ENCODE measurements around the gene ARL5C.
"Not testable (repeated sequence)": the region's sequence is repeated elsewhere in the genome, so short reads cannot be mapped to it uniquely, and the experiment has no call there.

Gene ARL5C

DNA sequence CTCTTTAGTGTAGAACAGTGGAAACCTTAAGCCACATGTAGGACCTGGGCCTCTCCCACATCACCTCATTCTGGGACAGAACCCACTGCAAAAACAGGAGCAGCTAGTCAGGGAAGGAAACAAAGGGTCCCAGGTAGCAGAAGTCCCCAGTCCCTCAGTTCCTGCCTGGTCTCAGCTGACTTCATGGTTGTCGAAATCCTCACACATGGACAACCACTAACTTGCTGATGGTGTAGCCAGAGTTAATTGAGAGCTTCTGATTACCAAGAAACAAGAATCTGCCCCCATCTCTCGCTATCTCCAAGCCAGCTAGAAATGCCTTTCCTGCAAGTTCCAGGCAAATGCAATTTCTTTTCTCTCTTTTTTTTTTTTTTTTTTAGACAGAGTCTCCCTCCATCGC, 3.6 kb upstream of the ARL5C start:
- Histone ChIP-seq H3K9me3 (ENCODE audit: control extremely low read depth in 1 of 5, control insufficient read depth in 4 of 5, insufficient read depth in 2 of 5, low read depth in 1 of 5, low read length in 4 of 5) (no peaks in the 10 kb centered on the region), H3K27ac (ENCODE audit: insufficient read depth in 1 of 2, low read depth in 1 of 2, low read length in 2 of 2, poor library complexity in 1 of 2, severe bottlenecking in 2 of 2) (no peak overlapping the region), H3K4me1 (ENCODE audit: control extremely low read depth in 1 of 4, control insufficient read depth in 4 of 4, insufficient read depth in 4 of 4, low read length in 3 of 4) (peaks cover 18 to 84% (median 73%) of the 10 kb centered on the region in 4 experiments), H3K27me3 (replicated peaks in 2 of 5; ENCODE audit: control insufficient read depth in 4 of 5, insufficient read depth in 5 of 5, low read length in 4 of 5) (no peaks in the 10 kb centered on the region), H3K4me3 (ENCODE audit: control insufficient read depth in 1 of 7, extremely low read depth in 1 of 7, insufficient read depth in 4 of 7, low read depth in 2 of 7, low read length in 6 of 7) (no peak overlapping the region), H3K36me3 (ENCODE audit: control insufficient read depth in 4 of 4, insufficient read depth in 4 of 4, low read length in 3 of 4) (no peaks in the 10 kb centered on the region)
- CTCF ChIA-PET: interaction anchor here (1.2 to 8.7 kb wide), 5 partner anchors 8 to 186 kb away, joined by 3 to 96 read pairs (median 5); partner anchors contain the start of gene PLXDC1
- DNase-seq: no peak
- 100% methylated on average over 1 of the region's 3 CpGs for WGBS (ENCODE audit: insufficient coverage)
- POLR2A ChIA-PET: interaction anchor here (0.6 kb wide), 1 partner anchor 29 kb away, joined by 8 read pairs; no protein-coding TSS in a partner anchor

DNA sequence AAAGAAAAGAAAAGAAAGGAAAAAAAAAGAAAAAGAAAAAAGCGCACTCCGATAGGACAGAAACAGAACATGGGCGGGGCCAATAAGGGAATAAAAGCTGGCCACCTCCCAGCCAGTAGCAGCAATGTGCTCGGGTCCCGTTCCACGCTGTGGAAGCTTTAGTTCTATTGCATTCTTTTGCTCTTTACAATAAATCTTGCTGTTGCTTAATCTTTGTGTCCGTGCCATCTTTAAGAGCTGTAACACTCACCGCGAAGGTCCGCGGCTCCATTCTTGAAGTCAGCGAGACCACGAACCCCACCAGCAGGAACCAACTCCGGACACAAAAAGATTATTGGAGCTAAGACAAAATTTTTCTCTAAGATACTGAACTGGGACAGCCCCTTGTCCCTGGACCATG, 3.1 kb upstream of the ARL5C start:
- no peaks in the 10 kb centered on the region for H3K36me3 ChIP-seq (ENCODE audit: control insufficient read depth in 4 of 4, insufficient read depth in 4 of 4, low read length in 3 of 4)
- DNase-seq: peak in 2 of 3 donors; percentile 27 to 33
- WGBS (ENCODE audit: insufficient coverage): 71% methylated on average over 14 of the region's 14 CpGs
- peaks cover 22 to 85% (median 74%) of the 10 kb centered on the region in 4 experiments for H3K4me1 ChIP-seq (ENCODE audit: control extremely low read depth in 1 of 4, control insufficient read depth in 4 of 4, insufficient read depth in 4 of 4, low read length in 3 of 4)
- ChIA-PET POLR2A (no interaction called here), CTCF (interaction anchor here (1.2 to 8.7 kb wide), 4 partner anchors 8 to 186 kb away, joined by 3 to 96 read pairs (median 46); partner anchors contain the start of gene PLXDC1)
- no peaks in the 10 kb centered on the region for H3K9me3 ChIP-seq (ENCODE audit: control extremely low read depth in 1 of 5, control insufficient read depth in 4 of 5, insufficient read depth in 2 of 5, low read depth in 1 of 5, low read length in 4 of 5)
- no peak overlapping the region for H3K4me3 ChIP-seq (ENCODE audit: control insufficient read depth in 1 of 7, extremely low read depth in 1 of 7, insufficient read depth in 4 of 7, low read depth in 2 of 7, low read length in 6 of 7)
- H3K27me3 ChIP-seq (replicated peaks in 2 of 5; ENCODE audit: control insufficient read depth in 4 of 5, insufficient read depth in 5 of 5, low read length in 4 of 5): no peaks in the 10 kb centered on the region
- H3K27ac ChIP-seq (ENCODE audit: insufficient read depth in 1 of 2, low read depth in 1 of 2, low read length in 2 of 2, poor library complexity in 1 of 2, severe bottlenecking in 2 of 2): no peak overlapping the region

DNA sequence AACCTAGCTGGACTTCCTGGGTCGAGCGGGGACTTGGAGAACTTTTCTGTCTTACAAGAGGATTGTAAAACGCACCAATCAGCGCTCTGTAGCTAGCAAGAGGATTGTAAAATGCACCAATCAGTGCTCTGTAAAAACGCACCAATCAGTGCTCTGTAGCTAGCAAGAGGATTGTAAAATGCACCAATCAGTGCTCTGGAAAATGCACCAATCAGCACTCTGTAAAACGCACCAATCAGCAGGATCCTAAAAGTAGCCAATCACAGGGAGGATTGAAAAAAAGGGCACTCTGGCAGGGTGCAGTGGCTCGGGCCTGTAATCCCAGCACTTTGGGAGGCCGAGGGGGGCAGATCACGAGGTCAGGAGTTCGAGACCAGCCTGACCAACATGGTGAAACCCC, 2.5 kb upstream of the ARL5C start:
- H3K36me3 ChIP-seq (ENCODE audit: control insufficient read depth in 4 of 4, insufficient read depth in 4 of 4, low read length in 3 of 4); DNase-seq; H3K27me3 ChIP-seq (replicated peaks in 2 of 5; ENCODE audit: control insufficient read depth in 4 of 5, insufficient read depth in 5 of 5, low read length in 4 of 5); H3K4me3 ChIP-seq (ENCODE audit: control insufficient read depth in 1 of 7, extremely low read depth in 1 of 7, insufficient read depth in 4 of 7, low read depth in 2 of 7, low read length in 6 of 7); H3K9me3 ChIP-seq (ENCODE audit: control extremely low read depth in 1 of 5, control insufficient read depth in 4 of 5, insufficient read depth in 2 of 5, low read depth in 1 of 5, low read length in 4 of 5); POLR2A ChIA-PET; H3K27ac ChIP-seq (ENCODE audit: insufficient read depth in 1 of 2, low read depth in 1 of 2, low read length in 2 of 2, poor library complexity in 1 of 2, severe bottlenecking in 2 of 2): not testable (repeated sequence)
- CTCF ChIA-PET: interaction anchor here (0.7 to 8.7 kb wide), 4 partner anchors 10 to 185 kb away, joined by 3 to 96 read pairs (median 44); partner anchors contain the start of gene PLXDC1
- WGBS (ENCODE audit: insufficient coverage): 98% methylated on average over 10 of the region's 10 CpGs
- H3K4me1 ChIP-seq (ENCODE audit: control extremely low read depth in 1 of 4, control insufficient read depth in 4 of 4, insufficient read depth in 4 of 4, low read length in 3 of 4): peaks cover 22 to 81% (median 71%) of the 10 kb centered on the region in 4 experiments

DNA sequence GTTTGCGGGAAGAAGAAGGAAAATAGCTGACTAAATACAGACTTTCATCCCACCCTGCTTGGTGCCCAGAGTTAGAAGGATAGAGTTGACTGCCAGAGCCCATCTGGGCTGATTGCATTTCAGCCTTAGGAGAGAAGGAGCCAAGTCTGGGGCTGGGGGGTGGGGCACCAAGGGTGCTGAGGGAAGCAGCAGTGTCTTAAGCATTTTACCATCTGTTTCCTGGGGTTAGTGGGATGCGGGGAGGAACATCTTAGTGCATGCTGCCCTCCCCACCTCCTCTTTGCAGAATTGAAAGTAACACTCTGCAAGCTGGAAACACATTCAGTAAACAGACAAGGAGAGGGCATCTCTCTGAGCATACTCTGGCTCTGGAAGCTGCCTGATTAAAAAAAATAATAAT, 1.5 kb upstream of the ARL5C start:
- no peaks in the 10 kb centered on the region for H3K27me3 ChIP-seq (replicated peaks in 2 of 5; ENCODE audit: control insufficient read depth in 4 of 5, insufficient read depth in 5 of 5, low read length in 4 of 5)
- H3K36me3 ChIP-seq (ENCODE audit: control insufficient read depth in 4 of 4, insufficient read depth in 4 of 4, low read length in 3 of 4): no peaks in the 10 kb centered on the region
- DNase-seq: peak; percentile 81 to 97 (median 96)
- no peak overlapping the region for H3K27ac ChIP-seq (ENCODE audit: insufficient read depth in 1 of 2, low read depth in 1 of 2, low read length in 2 of 2, poor library complexity in 1 of 2, severe bottlenecking in 2 of 2)
- ChIA-PET POLR2A (interaction anchor here (0.6 kb wide), 1 partner anchor 48 kb away, joined by 5 read pairs; no protein-coding TSS in a partner anchor), CTCF (interaction anchor here (0.6 to 8.6 kb wide), 3 partner anchors 10 to 174 kb away, joined by 3 to 96 read pairs (median 5); partner anchors contain the start of gene PLXDC1)
- peak overlapping the region in 4 of 7 experiments; percentile 26 to 98 (median 44) for H3K4me3 ChIP-seq (ENCODE audit: control insufficient read depth in 1 of 7, extremely low read depth in 1 of 7, insufficient read depth in 4 of 7, low read depth in 2 of 7, low read length in 6 of 7)
- H3K9me3 ChIP-seq (ENCODE audit: control extremely low read depth in 1 of 5, control insufficient read depth in 4 of 5, insufficient read depth in 2 of 5, low read depth in 1 of 5, low read length in 4 of 5): no peaks in the 10 kb centered on the region
- H3K4me1 ChIP-seq (ENCODE audit: control extremely low read depth in 1 of 4, control insufficient read depth in 4 of 4, insufficient read depth in 4 of 4, low read length in 3 of 4): peaks cover 22 to 72% (median 62%) of the 10 kb centered on the region in 4 experiments
- 33% methylated on average over 1 of the region's 2 CpGs for WGBS (ENCODE audit: insufficient coverage)

DNA sequence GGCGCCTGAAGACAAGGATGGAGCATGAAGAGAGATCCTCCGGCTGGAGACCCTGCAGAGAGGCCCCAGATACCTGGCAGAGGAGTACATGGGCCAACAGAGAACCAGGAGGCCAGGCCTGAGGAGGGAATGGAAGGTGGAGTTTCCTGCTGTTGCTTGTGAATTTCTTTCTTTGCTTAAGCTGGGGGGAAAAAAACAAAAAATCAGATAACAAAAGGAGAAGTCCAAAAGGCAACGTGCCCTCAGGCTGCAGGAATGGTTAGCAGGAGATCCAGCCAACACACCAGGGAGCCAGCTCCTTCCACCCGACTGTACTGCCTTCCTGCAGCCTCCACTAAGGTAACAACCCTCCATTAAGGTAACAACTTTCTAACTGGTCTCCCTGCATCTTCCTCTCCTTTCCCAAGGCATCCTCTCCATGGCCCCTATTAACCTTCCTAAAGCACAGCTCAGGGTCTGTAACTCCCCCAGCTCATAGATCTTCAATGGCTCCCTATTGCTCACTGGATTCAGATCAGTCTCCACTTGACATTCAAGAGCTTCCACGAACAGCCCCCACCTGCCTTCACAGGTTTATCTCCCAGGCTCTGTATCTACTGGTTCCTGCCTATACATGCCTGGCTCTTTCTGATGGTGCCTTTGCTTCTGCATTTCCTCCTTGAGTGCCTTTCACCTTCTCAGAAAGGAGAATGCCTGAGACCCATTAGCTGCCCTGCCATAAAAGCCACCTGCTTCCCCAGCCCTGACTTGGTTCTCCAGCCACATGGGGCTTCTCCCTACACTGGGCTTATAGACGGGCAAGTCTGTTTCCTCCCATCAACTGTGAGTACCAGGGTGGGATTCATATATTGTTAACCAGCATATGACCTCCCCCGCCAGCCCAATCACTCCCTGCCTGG, 725 bp upstream of the ARL5C start:
- peak overlapping the region in 5 of 7 experiments; percentile 46 to 98 (median 77) for H3K4me3 ChIP-seq (ENCODE audit: control insufficient read depth in 1 of 7, extremely low read depth in 1 of 7, insufficient read depth in 4 of 7, low read depth in 2 of 7, low read length in 6 of 7)
- 20% methylated on average over 6 of the region's 7 CpGs for WGBS (ENCODE audit: insufficient coverage)
- peak in 2 of 3 donors; percentile 45 to 58 for DNase-seq
- H3K4me1 ChIP-seq (ENCODE audit: control extremely low read depth in 1 of 4, control insufficient read depth in 4 of 4, insufficient read depth in 4 of 4, low read length in 3 of 4): peaks cover 18 to 64% (median 56%) of the 10 kb centered on the region in 4 experiments
- H3K27me3 ChIP-seq (replicated peaks in 2 of 5; ENCODE audit: control insufficient read depth in 4 of 5, insufficient read depth in 5 of 5, low read length in 4 of 5): no peaks in the 10 kb centered on the region
- ChIA-PET CTCF (interaction anchor here (0.7 to 8.6 kb wide), 5 partner anchors 8 to 78 kb away, joined by 3 to 96 read pairs (median 5); partner anchors contain the start of gene PLXDC1), POLR2A (no interaction called here)
- no peak overlapping the region for H3K27ac ChIP-seq (ENCODE audit: insufficient read depth in 1 of 2, low read depth in 1 of 2, low read length in 2 of 2, poor library complexity in 1 of 2, severe bottlenecking in 2 of 2)
- H3K36me3 ChIP-seq (ENCODE audit: control insufficient read depth in 4 of 4, insufficient read depth in 4 of 4, low read length in 3 of 4): no peaks in the 10 kb centered on the region
- H3K9me3 ChIP-seq (ENCODE audit: control extremely low read depth in 1 of 5, control insufficient read depth in 4 of 5, insufficient read depth in 2 of 5, low read depth in 1 of 5, low read length in 4 of 5): no peaks in the 10 kb centered on the region

DNA sequence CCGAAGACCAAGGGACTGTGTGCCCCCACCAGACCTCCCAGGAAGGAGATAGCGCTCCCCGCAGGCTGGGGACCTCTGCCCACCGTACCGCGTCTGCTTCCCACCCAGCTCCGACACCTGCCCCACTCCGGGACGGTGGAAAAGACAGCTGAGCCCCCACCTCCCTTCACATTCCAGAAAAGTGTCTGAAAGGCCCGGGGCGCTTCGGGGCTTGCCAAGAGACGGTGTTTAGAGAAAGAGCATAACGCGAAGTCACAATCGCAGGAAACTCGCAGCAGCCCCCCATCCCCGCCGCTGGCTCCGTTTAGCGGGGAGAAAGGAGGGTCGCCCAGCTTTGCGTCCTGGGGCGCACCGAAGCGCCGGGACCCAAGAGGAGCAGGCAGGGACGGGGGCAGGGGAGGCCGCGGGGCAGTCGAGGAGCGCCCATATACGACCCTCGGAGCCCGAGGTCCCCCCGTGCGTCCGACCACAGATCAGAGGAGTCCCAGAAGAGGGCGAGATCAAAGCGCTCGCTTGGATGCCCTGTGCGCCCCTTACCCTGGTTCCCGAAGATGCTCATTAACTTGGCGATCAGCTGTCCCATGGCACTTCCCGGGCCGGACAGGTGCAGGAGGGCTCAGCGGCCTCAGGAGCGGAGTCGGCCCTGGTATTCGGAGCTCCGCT, 652 bp downstream of the ARL5C start:
- no peaks in the 10 kb centered on the region for H3K27me3 ChIP-seq (replicated peaks in 2 of 5; ENCODE audit: control insufficient read depth in 4 of 5, insufficient read depth in 5 of 5, low read length in 4 of 5)
- ChIA-PET POLR2A (interaction anchor here (1.0 to 1.4 kb wide), 2 partner anchors 10 to 12 kb away, joined by 3 to 7 read pairs; no protein-coding TSS in a partner anchor), CTCF (interaction anchor here (0.6 to 8.6 kb wide), 21 partner anchors 10 to 198 kb away, joined by 3 to 96 read pairs (median 4); partner anchors contain the start of genes FBXO47 and PLXDC1)
- no peaks in the 10 kb centered on the region for H3K9me3 ChIP-seq (ENCODE audit: control extremely low read depth in 1 of 5, control insufficient read depth in 4 of 5, insufficient read depth in 2 of 5, low read depth in 1 of 5, low read length in 4 of 5)
- no peak overlapping the region for H3K27ac ChIP-seq (ENCODE audit: insufficient read depth in 1 of 2, low read depth in 1 of 2, low read length in 2 of 2, poor library complexity in 1 of 2, severe bottlenecking in 2 of 2)
- H3K4me3 ChIP-seq (ENCODE audit: control insufficient read depth in 1 of 7, extremely low read depth in 1 of 7, insufficient read depth in 4 of 7, low read depth in 2 of 7, low read length in 6 of 7): peak overlapping the region; percentile 28 to 98 (median 77)
- DNase-seq: no peak
- H3K36me3 ChIP-seq (ENCODE audit: control insufficient read depth in 4 of 4, insufficient read depth in 4 of 4, low read length in 3 of 4): no peaks in the 10 kb centered on the region
- peaks cover 18 to 61% (median 53%) of the 10 kb centered on the region in 4 experiments for H3K4me1 ChIP-seq (ENCODE audit: control extremely low read depth in 1 of 4, control insufficient read depth in 4 of 4, insufficient read depth in 4 of 4, low read length in 3 of 4)
- WGBS (ENCODE audit: insufficient coverage): 4% methylated on average over 48 of the region's 51 CpGs
